ENCODE measurements around the gene PRELID3B. TPM values are rescaled to one million over a fixed set of nuclear protein-coding genes. Genes with fewer than 3 reads are reported as not detected.
"Not testable (repeated sequence)": the region's sequence is repeated elsewhere in the genome, so short reads cannot be mapped to it uniquely, and the experiment has no call there.

The PRELID3B gene
- total RNA-seq, 1 experiment from 2014 or later: 181 TPM

DNA sequence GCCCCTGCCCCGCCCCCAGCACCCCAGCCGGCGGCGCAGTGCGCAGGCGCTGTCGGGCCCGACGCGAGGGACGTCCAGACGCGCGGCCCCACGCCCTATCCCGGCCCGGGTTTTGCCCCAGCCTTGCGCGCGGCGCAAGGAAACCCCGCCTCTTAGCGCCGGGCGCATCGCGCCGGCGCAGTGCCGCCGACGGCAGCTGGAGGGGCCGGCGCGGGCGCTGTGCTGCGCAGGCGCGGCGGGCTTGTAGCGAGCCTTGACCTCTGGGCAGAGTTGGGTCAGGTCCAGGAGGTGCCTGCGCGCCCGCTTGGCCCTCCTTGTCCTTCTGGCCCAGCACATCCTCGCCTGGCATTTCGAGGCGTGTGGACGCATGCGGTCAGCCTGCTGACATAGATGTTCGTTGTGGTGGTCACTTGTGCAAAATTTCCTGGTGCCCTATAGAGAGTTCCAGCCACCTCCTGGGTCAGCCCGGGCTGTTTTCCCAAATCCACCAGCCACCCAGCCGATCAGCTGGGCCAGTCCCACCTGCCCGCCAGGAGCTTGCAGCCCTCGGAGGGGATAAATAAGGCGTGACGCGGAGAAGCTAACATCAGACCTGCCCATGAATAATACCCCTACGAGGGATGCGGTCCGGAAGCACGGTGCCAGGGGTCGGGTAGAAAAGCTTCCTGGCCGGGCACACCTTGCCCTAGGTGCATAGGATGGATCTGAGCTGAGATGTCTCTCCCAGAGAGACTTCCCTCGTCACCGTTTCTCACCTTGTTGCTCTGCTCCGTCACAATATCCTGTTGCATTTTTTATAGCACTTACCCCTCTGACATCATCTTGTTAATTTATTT lies 428 bp upstream of the PRELID3B start:
- peaks cover 4% of the 10 kb centered on the region for H3F3A ChIP-seq (ENCODE audit: low read length, unreplicated experiment)
- H3K36me3 ChIP-seq (ENCODE audit: low read depth, low read length): peaks cover 23% of the 10 kb centered on the region; the same call in 1 of the 2 replicates
- H3K9me2 ChIP-seq (replicated peaks; ENCODE audit: low read length): no peaks in the 10 kb centered on the region
- H3K27ac ChIP-seq (ENCODE audit: low read length): peak overlapping the region; percentile 87
- no TSS peak for BruUV-seq (replicated peaks)
- intact Hi-C loops (cut with micrococcal nuclease): loop anchor here (1.0 to 5.0 kb wide), 3 partner anchors 11 to 391 kb away; partner anchors contain the start of genes ATP5F1E, NELFCD and STX16
- peak overlapping the region; percentile 93 for H3K4me2 ChIP-seq (ENCODE audit: low read length)
- ATAC-seq: peak; percentile 93
- TF ChIP-seq CTCF (conservative IDR thresholded peaks at IDR 0.05; ENCODE audit: low read depth, low read length) (no peak), EZH2 (IDR thresholded peaks at IDR 0.05; ENCODE audit: low read length, unreplicated experiment) (no peak), EZH2phosphoT487 (IDR thresholded peaks at IDR 0.05; ENCODE audit: borderline replicate concordance, low read length) (no peak)
- DNase-seq: peak; percentile 99
- ChIA-PET CTCF (no interaction called here), POLR2A (ENCODE audit: unreplicated experiment) (interaction anchor here (0.5 to 1.0 kb wide), 4 partner anchors 11 to 152 kb away, joined by 3 to 4 read pairs (median 4); partner anchors contain the start of gene ATP5F1E)
- peak overlapping the region; percentile 72 for H3K4me3 ChIP-seq (ENCODE audit: low read length)
- peaks cover 55% of the 10 kb centered on the region for H3K4me1 ChIP-seq (ENCODE audit: insufficient read depth, low read length)
- peaks cover 46% of the 10 kb centered on the region for H3K79me2 ChIP-seq (ENCODE audit: low read length)
- H3K9me3 ChIP-seq (ENCODE audit: low read length): no peaks in the 10 kb centered on the region
- no peaks in the 10 kb centered on the region for H3K27me3 ChIP-seq (ENCODE audit: low read length)
- peaks cover 33% of the 10 kb centered on the region for H4K20me1 ChIP-seq (ENCODE audit: low read length)
- H3K9ac ChIP-seq (ENCODE audit: low read length): peak overlapping the region; percentile 92
- H2AFZ ChIP-seq (ENCODE audit: low read length): peak overlapping the region; percentile 82

DNA sequence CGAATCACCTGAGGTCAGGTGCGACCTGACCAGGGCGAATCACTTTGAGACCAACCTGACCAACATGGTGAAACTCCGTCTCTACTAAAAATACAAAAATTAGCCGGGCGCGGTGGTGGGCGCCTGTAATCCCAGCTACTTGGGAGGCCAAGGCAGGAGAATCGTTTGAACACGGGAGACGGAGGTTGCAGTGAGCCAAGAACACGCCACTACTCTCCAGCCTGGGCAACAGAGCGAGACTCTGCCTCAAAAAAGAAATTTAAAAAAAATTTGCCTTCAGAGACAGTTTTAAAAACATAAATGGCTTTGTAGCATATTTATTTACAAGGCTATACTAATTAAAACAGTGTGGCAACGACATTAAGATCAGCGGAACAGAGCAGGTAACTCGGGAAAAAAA lies 1.1 kb downstream of the PRELID3B start:
- not testable (repeated sequence) for BruUV-seq (replicated peaks)

GRCh38 chr20:59040667-59041066 lies 1.9 kb downstream of the PRELID3B start:
- H3K9me3 ChIP-seq (ENCODE audit: low read length): no peaks in the 10 kb centered on the region
- no peak for ATAC-seq
- H3K27ac ChIP-seq (ENCODE audit: low read length): no peak overlapping the region
- no peak overlapping the region for H2AFZ ChIP-seq (ENCODE audit: low read length)
- H3K4me2 ChIP-seq (ENCODE audit: low read length): peak overlapping the region; percentile 93
- peaks cover 33% of the 10 kb centered on the region for H4K20me1 ChIP-seq (ENCODE audit: low read length)
- no peaks in the 10 kb centered on the region for H3K9me2 ChIP-seq (replicated peaks; ENCODE audit: low read length)
- no peak for TF ChIP-seq EZH2phosphoT487 (IDR thresholded peaks at IDR 0.05; ENCODE audit: borderline replicate concordance, low read length)
- no peak for TF ChIP-seq CTCF (conservative IDR thresholded peaks at IDR 0.05; ENCODE audit: low read depth, low read length)
- TF ChIP-seq EZH2 (IDR thresholded peaks at IDR 0.05; ENCODE audit: low read length, unreplicated experiment): no peak
- ChIA-PET POLR2A (ENCODE audit: unreplicated experiment) (no interaction called here), CTCF (no interaction called here)
- peak overlapping the region; percentile 92 for H3K9ac ChIP-seq (ENCODE audit: low read length)
- no TSS peak for BruUV-seq (replicated peaks)
- H3K4me1 ChIP-seq (ENCODE audit: insufficient read depth, low read length): peaks cover 46% of the 10 kb centered on the region
- peaks cover 70% of the 10 kb centered on the region for H3K79me2 ChIP-seq (ENCODE audit: low read length)
- H3F3A ChIP-seq (ENCODE audit: low read length, unreplicated experiment): peaks cover 4% of the 10 kb centered on the region
- no peak for DNase-seq
- intact Hi-C loops (cut with micrococcal nuclease): loop anchor here (5.0 kb wide), 1 partner anchor 388 kb away; the partner anchor contains the start of gene STX16
- peaks cover 47% of the 10 kb centered on the region for H3K36me3 ChIP-seq (ENCODE audit: low read depth, low read length)
- no peaks in the 10 kb centered on the region for H3K27me3 ChIP-seq (ENCODE audit: low read length)
- peak overlapping the region; percentile 72 for H3K4me3 ChIP-seq (ENCODE audit: low read length)

More for the DNA sequence above, 1.1 kb downstream of the PRELID3B start:
- H3K27ac ChIP-seq (ENCODE audit: low read length): peak overlapping the region; percentile 64
- H4K20me1 ChIP-seq (ENCODE audit: low read length): peaks cover 33% of the 10 kb centered on the region
- H3K4me3 ChIP-seq (ENCODE audit: low read length): peak overlapping the region; percentile 72
- peaks cover 46% of the 10 kb centered on the region for H3K4me1 ChIP-seq (ENCODE audit: insufficient read depth, low read length)
- intact Hi-C loops (cut with micrococcal nuclease): loop anchor here (5.0 kb wide), 1 partner anchor 389 kb away; the partner anchor contains the start of gene STX16
- H3K36me3 ChIP-seq (ENCODE audit: low read depth, low read length): peaks cover 39% of the 10 kb centered on the region
- H3K27me3 ChIP-seq (ENCODE audit: low read length); H3K9me2 ChIP-seq (replicated peaks; ENCODE audit: low read length); DNase-seq; POLR2A ChIA-PET (ENCODE audit: unreplicated experiment); H3K9me3 ChIP-seq (ENCODE audit: low read length); H3F3A ChIP-seq (ENCODE audit: low read length, unreplicated experiment); ATAC-seq; CTCF ChIA-PET: not testable (repeated sequence)
- H3K9ac ChIP-seq (ENCODE audit: low read length): peak overlapping the region; percentile 92
- 0 out of 2 replicates have a peak overlapping the region, but pooled peaks have one; percentile 82 for H2AFZ ChIP-seq (ENCODE audit: low read length)
- H3K4me2 ChIP-seq (ENCODE audit: low read length): peak overlapping the region; percentile 93
- peaks cover 62% of the 10 kb centered on the region for H3K79me2 ChIP-seq (ENCODE audit: low read length)
